Measurements from ENCODE around the gene PRPF19. TPM values are rescaled to one million over a fixed set of nuclear protein-coding genes. Genes with fewer than 3 reads are reported as not detected.
A peak's percentile ranks its signal among the peaks of the same experiment; 100 is the strongest.

PRPF19 gene
- total RNA-seq, 4 donors from 2014 or later, result 65.0 to 90.2 (median 84.1) TPM

DNA sequence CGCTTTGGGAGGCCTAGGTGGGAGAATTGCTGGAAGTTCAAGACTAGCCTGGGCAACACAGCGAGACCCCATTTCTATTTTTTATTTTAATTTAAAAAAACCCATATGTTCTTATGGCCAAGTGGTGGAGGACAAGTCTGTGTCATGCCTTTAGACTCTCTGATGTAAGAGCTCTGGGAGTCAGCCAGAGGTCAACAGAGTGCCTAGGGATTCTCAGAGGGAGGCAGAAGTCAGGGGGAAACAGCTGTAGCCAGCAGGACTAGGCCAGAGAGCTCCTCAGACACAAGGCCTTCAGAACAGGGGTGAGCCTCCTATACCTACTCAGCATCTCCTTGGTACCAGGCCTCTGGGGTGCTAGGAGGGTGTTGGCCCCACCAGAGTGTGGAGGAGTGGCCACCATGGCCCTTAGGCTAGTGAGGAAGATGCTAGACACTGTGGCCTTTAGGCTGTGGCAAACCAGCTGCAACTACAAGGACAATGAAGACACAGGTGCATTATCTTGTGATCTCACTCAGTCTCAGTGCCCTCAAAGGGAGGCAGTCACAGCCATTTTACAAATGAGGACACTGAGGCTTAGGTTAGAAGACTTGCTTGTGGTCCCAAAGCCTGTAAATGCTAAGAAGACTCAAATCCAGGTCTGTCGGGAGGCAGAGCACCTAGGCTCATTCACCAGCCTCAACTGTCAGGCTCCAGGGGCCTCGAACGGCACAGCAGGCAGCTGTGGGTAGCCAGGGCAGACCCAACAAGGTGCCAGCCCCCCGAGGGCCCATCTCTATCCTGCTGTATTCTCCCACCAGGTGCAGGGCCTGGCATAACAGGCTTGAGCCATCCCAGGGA, 34.0 kb downstream of the PRPF19 start:
- no peak for DNase-seq
- intact Hi-C loops (cut with DNase I), result no loop called here
- TF ChIP-seq, protein P1, sequence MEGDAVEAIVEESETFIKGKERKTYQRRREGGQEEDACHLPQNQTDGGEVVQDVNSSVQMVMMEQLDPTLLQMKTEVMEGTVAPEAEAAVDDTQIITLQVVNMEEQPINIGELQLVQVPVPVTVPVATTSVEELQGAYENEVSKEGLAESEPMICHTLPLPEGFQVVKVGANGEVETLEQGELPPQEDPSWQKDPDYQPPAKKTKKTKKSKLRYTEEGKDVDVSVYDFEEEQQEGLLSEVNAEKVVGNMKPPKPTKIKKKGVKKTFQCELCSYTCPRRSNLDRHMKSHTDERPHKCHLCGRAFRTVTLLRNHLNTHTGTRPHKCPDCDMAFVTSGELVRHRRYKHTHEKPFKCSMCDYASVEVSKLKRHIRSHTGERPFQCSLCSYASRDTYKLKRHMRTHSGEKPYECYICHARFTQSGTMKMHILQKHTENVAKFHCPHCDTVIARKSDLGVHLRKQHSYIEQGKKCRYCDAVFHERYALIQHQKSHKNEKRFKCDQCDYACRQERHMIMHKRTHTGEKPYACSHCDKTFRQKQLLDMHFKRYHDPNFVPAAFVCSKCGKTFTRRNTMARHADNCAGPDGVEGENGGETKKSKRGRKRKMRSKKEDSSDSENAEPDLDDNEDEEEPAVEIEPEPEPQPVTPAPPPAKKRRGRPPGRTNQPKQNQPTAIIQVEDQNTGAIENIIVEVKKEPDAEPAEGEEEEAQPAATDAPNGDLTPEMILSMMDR (IDR thresholded peaks at IDR 0.05), result no peak
- TF ChIP-seq POLR2A (IDR thresholded peaks at IDR 0.05), result no peak
- no peaks in the 10 kb centered on the region for H3K9me3 ChIP-seq
- H3K36me3 ChIP-seq, result no peaks in the 10 kb centered on the region
- 92 to 100% methylated on average over 3 to 4 of the region's 6 CpGs for WGBS, 2 donors
- no peak overlapping the region for H3K4me3 ChIP-seq
- H3K27ac ChIP-seq, result peak overlapping the region in 1 of 4 donors; percentile 26
- no peaks in the 10 kb centered on the region for H3K27me3 ChIP-seq
- peaks cover 7 to 24% (median 8%) of the 10 kb centered on the region in 3 donors for H3K4me1 ChIP-seq

DNA sequence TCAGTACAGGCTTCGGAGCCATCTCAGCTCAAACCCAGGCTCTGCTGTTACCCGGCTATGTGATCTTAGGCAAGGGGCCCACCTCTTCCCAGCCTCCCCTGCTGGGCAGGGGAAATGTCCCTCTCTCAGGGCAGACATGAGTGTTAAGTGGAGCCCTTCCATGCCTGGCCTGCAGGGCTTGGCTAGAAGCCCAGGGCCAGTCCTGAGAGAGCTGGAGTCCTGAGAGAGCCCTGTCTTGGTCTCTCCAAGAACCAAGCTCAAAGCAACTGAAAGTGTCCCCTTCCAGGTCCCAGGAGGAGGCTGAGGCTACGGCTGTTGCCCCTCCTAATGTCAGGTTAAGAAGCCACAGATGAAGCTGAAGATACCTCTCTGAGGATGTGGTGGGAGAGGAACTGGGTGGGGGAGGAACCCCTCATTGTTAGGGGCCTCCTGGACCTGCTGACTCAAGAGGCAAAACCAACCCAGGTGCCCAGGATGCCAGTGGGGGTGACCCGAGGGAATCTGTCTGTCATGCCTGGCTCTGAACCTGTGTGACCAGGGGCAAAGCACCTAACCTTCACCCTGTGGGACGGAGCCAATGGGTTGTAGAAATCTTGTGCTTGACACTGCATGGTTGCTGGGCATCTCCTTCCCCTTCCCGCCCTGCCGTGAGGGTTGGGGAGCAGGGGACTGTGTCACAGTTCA, 34.9 kb downstream of the PRPF19 start:
- WGBS, 2 donors, result 74 to 90% methylated on average over 2 to 6 of the region's 7 CpGs
- peak overlapping the region in 1 of 4 donors; percentile 21 for H3K27ac ChIP-seq

DNA sequence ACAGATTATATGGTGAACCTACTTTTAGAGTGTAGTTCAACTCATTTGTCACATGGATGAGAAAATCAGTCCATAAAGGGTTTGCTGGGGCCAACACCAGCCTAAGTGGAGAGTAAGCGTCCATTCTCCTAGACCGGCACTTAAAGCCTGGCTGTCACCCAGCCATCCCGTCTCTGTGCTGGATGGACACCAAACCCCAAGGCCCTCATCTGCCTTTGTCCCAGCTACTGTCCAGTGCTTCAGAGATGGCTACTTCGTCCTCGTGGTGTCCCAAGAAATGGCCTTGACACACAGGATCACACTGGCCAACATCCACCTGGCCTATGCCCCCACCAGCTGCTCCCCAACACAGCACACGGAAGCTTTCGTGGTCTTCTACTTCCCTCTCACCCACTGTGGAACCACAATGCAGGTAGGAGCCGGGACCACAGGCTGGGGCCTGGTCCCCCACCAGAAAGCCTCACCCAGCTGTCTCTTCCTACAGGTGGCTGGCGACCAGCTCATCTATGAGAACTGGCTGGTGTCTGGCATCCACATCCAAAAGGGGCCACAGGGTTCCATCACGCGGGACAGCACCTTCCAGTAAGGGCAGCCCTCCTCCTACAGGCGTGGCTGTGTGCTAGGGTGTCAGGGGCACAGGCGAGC, 35.5 kb downstream of the PRPF19 start:
- H3K27ac ChIP-seq, result no peak overlapping the region
- TF ChIP-seq, protein P1 (IDR thresholded peaks at IDR 0.05), result no peak
- TF ChIP-seq POLR2A (IDR thresholded peaks at IDR 0.05), result no peak
- no peak for DNase-seq
- no peak overlapping the region for H3K4me3 ChIP-seq
- H3K36me3 ChIP-seq, result no peaks in the 10 kb centered on the region
- H3K4me1 ChIP-seq, result peaks cover 7 to 24% (median 8%) of the 10 kb centered on the region in 3 donors
- H3K27me3 ChIP-seq, result no peaks in the 10 kb centered on the region
- intact Hi-C loops (cut with DNase I), result no loop called here
- no peaks in the 10 kb centered on the region for H3K9me3 ChIP-seq
- WGBS, 2 donors, result 83 to 86% methylated on average over 6 to 8 of the region's 13 CpGs

More for the DNA sequence above, 34.9 kb downstream of the PRPF19 start:
- intact Hi-C loops (cut with DNase I), result no loop called here
- Histone ChIP-seq H3K36me3 (no peaks in the 10 kb centered on the region), H3K9me3 (no peaks in the 10 kb centered on the region), H3K4me3 (no peak overlapping the region), H3K4me1 (peaks cover 7 to 24% (median 8%) of the 10 kb centered on the region in 3 donors), H3K27me3 (no peaks in the 10 kb centered on the region)
- no peak for DNase-seq
- TF ChIP-seq, protein P1 (IDR thresholded peaks at IDR 0.05), result no peak
- TF ChIP-seq POLR2A (IDR thresholded peaks at IDR 0.05), result no peak

DNA sequence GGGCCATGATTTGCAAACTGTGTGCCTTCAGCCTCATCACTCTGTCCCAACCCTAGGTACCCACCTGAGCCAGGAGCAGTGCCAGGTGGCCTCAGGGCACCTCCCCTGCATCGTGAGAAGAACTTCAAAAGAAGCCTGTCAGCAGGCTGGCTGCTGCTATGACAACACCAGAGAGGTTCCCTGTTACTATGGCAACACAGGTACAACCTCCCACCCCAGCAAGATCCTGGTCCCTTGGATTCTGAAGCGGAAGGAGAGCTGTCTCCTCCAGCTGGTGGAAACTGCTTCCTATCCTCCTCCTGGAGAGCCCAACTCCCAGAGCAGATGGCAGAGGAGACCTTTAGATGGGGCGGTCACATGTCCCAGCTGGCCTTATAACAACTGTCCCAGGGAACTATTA, 36.1 kb downstream of the PRPF19 start:
- no peak for TF ChIP-seq POLR2A (IDR thresholded peaks at IDR 0.05)
- TF ChIP-seq, protein P1 (IDR thresholded peaks at IDR 0.05), result no peak
- no peak overlapping the region for H3K27ac ChIP-seq

More for the DNA sequence above, 36.1 kb downstream of the PRPF19 start:
- WGBS, 2 donors, result 78 to 90% methylated on average over 2 to 3 of the region's 3 CpGs
- DNase-seq, result no peak
- no peak overlapping the region for H3K4me3 ChIP-seq
- intact Hi-C loops (cut with DNase I), result no loop called here
- no peaks in the 10 kb centered on the region for H3K36me3 ChIP-seq
- peaks cover 7 to 24% (median 8%) of the 10 kb centered on the region in 3 donors for H3K4me1 ChIP-seq
- H3K9me3 ChIP-seq, result no peaks in the 10 kb centered on the region
- no peaks in the 10 kb centered on the region for H3K27me3 ChIP-seq
